ENCODE results near the gene AIF1.

DNA sequence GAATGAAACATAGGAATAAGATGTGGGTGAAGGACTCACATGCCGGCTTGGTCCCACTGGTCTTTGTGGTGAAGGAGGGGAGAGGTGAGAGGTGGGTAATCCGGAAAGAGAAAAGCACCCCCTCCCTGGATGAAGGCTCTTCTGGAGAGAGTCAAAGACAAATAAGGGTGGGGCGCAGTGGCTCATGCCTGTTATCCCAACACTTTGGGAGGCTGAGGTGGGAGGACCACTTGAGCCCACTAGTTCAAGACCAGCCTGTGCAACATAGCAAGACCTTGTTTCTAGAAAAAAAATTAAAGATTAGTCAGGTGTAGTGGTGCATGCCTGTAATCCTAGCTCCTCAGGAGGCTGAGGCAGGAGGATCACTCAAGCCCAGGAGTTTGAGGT lies 35.9 kb upstream of the AIF1 start:
- TF ChIP-seq CTCF (conservative IDR thresholded peaks at IDR 0.05; ENCODE audit: low read depth, low read length) (no peak), EZH2 (IDR thresholded peaks at IDR 0.05; ENCODE audit: low read length, unreplicated experiment) (no peak)

Data from PC-3 (cell line).